ENCODE results near the gene DYNLT5. TPM values are rescaled to one million over a fixed set of nuclear protein-coding genes. Genes with fewer than 3 reads are reported as not detected.

The DYNLT5 gene, protein sequence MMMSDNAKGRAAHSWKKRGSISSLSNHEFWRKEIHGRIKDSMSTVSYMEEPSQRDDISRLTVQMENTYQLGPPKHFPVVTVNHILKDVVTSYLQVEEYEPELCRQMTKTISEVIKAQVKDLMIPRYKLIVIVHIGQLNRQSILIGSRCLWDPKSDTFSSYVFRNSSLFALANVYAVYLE
- total RNA-seq = 0.27 and 1.6 TPM in 2 replicates

DNA sequence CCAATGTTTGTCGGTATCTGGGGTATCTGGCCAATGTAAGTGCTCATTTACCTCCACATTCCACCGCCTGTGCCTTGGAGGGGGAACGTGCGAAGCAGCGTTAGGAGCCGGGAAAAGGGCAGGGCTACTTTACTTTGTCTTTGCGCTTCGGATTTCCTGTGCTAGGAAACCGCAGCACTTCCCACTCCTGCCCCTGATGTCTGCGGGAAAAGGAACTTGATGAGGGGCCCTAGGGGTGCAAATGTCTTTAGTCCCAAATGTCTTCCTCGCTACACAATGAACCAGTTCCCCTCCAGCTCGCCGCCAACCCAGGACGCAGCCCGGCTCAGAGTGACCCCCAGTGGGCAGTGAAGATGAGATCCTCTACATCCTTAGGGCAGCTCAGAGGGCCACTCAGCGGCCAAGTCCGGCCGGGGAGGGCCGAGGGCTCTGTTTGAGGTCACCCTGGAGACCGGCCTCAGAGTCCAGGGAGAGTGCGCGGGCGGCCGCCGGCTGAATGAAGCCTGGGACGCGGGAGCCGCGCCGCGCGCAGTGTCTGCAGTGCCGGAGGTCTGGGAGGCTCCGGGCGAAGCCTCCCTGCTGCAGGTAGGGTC, at the start of gene DYNLT5:
DYNLT5 (plus strand) TSS at position 460 of the 593 bp plus-strand sequence. CDS start 2,200 bp downstream, outside the sequence.

Other genes starting within 250 kb of the DYNLT5 start
- 7.2 and 22.3 TPM in 2 replicates for gene SGIP1, start 218.3 kb upstream of the DYNLT5 start, total RNA-seq
- not detected in 2 replicates for gene INSL5, start 48.8 kb downstream of the DYNLT5 start, total RNA-seq
- 2.1 and 2.2 TPM in 2 replicates for gene DNAI4, start 172.4 kb downstream of the DYNLT5 start, total RNA-seq
- 54.0 and 58.8 TPM in 2 replicates for gene MIER1, start 172.5 kb downstream of the DYNLT5 start, total RNA-seq

All from thoracic aorta endothelial cell (primary cell).